ENCODE measurements around the gene ZC3H18.
A peak's percentile ranks its signal among the peaks of the same experiment; 100 is the strongest.

GRCh38 chr16:88640039-88640495, 69.9 kb downstream of the ZC3H18 start:
- TF ChIP-seq, protein P1, sequence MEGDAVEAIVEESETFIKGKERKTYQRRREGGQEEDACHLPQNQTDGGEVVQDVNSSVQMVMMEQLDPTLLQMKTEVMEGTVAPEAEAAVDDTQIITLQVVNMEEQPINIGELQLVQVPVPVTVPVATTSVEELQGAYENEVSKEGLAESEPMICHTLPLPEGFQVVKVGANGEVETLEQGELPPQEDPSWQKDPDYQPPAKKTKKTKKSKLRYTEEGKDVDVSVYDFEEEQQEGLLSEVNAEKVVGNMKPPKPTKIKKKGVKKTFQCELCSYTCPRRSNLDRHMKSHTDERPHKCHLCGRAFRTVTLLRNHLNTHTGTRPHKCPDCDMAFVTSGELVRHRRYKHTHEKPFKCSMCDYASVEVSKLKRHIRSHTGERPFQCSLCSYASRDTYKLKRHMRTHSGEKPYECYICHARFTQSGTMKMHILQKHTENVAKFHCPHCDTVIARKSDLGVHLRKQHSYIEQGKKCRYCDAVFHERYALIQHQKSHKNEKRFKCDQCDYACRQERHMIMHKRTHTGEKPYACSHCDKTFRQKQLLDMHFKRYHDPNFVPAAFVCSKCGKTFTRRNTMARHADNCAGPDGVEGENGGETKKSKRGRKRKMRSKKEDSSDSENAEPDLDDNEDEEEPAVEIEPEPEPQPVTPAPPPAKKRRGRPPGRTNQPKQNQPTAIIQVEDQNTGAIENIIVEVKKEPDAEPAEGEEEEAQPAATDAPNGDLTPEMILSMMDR (IDR thresholded peaks at IDR 0.05; ENCODE audit: low read depth, low read length, poor library complexity, severe bottlenecking), result no peak
- TF ChIP-seq EZH2phosphoT487 (IDR thresholded peaks at IDR 0.05; ENCODE audit: borderline replicate concordance, low read length), result peak; percentile 24; the same call in 1 of the 2 replicates
